GM10248 (cell line): ENCODE data around the gene OMP.

Experiments
- CTCF ChIA-PET: fragments of 300-600 bp; sonication (Branson Sonifier 250); formaldehyde crosslinking; extraction: SDS; loops from one replicate; lab custom pipeline; 2021; ENCODE audit warnings: antibody characterized with exemption; lab: Yijun Ruan, JAX
- POLR2A ChIA-PET: fragments of 350-650 bp; sonication (Branson Sonifier 250); formaldehyde crosslinking; extraction: SDS; loops from one replicate; lab custom pipeline; 2020; ENCODE audit warnings: antibody characterized with exemption; lab: Yijun Ruan, JAX
- DNase-seq: peaks from one replicate; pipeline ENCODE4 v3.0.0; 2012; ENCODE audit errors: extremely low spot score
- TF ChIP-seq, protein P1 (sequence below): IDR thresholded peaks from 2 replicates; pipeline ENCODE4 v1.5.1; 2012; ENCODE audit warnings: mild to moderate bottlenecking, low read depth; ENCODE audit errors: extremely low read depth, missing control alignments, control extremely low read depth

OMP gene

DNA sequence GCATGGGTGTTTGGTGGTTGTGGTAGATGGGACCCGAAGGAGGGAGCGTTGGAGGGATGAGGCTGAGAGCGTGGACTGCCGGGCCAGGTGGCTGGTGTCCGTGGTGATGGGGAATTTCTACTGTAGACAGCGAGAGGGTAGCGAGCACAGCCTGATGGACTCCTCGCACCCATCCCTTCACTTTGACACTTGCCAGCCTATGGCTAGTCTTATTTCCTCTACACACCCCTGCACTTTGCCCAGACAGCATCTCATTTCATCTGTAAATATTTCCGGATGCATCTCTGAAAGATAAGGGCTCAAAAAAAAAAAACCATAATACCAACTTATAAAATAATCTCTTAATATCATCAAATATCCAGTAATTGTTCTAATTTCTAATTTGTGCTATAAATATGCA lies 5.8 kb downstream of the OMP start:
- no peak for DNase-seq
- ChIA-PET CTCF (interaction anchor here (1.2 to 6.0 kb wide), 4 partner anchors 8 to 190 kb away, joined by 4 to 41 read pairs (median 14); partner anchors contain the start of gene MYO7A), POLR2A (no interaction called here)
- TF ChIP-seq, protein P1, sequence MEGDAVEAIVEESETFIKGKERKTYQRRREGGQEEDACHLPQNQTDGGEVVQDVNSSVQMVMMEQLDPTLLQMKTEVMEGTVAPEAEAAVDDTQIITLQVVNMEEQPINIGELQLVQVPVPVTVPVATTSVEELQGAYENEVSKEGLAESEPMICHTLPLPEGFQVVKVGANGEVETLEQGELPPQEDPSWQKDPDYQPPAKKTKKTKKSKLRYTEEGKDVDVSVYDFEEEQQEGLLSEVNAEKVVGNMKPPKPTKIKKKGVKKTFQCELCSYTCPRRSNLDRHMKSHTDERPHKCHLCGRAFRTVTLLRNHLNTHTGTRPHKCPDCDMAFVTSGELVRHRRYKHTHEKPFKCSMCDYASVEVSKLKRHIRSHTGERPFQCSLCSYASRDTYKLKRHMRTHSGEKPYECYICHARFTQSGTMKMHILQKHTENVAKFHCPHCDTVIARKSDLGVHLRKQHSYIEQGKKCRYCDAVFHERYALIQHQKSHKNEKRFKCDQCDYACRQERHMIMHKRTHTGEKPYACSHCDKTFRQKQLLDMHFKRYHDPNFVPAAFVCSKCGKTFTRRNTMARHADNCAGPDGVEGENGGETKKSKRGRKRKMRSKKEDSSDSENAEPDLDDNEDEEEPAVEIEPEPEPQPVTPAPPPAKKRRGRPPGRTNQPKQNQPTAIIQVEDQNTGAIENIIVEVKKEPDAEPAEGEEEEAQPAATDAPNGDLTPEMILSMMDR: no peak

DNA sequence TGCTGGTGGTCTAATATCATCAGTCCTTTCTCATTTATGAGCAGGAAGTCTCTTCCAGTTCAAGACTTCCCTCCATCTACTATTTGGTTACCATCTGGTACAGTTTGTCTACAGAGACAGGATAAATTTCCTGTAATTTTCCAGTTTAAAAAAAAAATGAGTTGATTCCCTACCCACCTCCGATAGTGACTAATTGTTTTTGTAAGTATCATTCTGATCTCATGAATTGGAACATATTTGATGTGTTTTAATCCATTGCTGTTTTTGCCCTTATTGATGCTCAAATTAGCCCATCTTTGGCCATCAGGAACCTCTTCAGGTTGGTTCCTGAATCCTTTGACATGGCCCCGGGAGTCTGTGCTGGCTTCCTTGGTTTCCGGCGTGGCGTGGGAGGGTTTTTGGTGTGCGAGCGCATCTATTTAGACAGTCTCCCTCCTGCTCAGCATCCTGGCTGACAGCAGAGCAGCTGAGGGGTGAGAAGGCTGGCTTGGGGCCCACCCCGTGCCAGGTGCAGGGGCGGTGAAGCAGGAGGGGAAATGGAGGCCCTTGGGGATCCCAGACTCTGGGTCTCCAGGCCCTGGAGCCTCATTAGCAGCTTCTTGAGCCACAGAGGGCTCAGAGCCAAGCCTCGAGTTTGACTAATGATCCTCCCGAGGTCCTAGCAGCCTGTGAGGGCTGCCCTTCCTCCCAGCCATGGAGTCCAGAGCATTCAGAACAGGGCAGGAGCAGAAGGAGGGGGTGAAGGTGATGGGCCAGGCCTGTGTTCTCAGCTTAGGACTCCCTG lies 6.8 kb downstream of the OMP start:
- POLR2A ChIA-PET: no interaction called here
- CTCF ChIA-PET: interaction anchor here (2.2 to 6.0 kb wide), 3 partner anchors 18 to 191 kb away, joined by 5 to 41 read pairs (median 23); partner anchors contain the start of gene MYO7A
- no peak for DNase-seq
- TF ChIP-seq, protein P1: no peak

- ChIA-PET POLR2A (no interaction called here), CTCF (interaction anchor here (0.7 to 7.5 kb wide), 5 partner anchors 16 to 192 kb away, joined by 3 to 57 read pairs (median 5); partner anchors contain the start of gene MYO7A)
- no peak for DNase-seq
- TF ChIP-seq, protein P1: no peak
Observed at GRCh38 chr11:77110836-77111235, 8.2 kb downstream of the OMP start.

GRCh38 chr11:77111277-77111676 lies 8.6 kb downstream of the OMP start:
- ChIA-PET CTCF (interaction anchor here (1.4 to 7.5 kb wide), 4 partner anchors 16 to 192 kb away, joined by 4 to 57 read pairs (median 7); partner anchors contain the start of gene MYO7A), POLR2A (no interaction called here)
- no peak for DNase-seq
- TF ChIP-seq, protein P1: no peak

- POLR2A ChIA-PET: interaction anchor here (0.6 kb wide), 1 partner anchor 64 kb away, joined by 5 read pairs; no protein-coding TSS in a partner anchor
- CTCF ChIA-PET: interaction anchor here (5.9 to 7.5 kb wide), 2 partner anchors 16 to 21 kb away, joined by 38 to 57 read pairs; partner anchors contain the start of gene MYO7A
Observed at GRCh38 chr11:77111946-77112345, 9.3 kb downstream of the OMP start.

More at GRCh38 chr11:77111946-77112345, 9.3 kb downstream of the OMP start:
- DNase-seq: no peak
- TF ChIP-seq, protein P1: no peak
